Endothelial cell of umbilical vein (primary cell): ENCODE results near the gene FGD5. TPM values are rescaled to one million over a fixed set of nuclear protein-coding genes. Genes with fewer than 3 reads are reported as not detected.

Experiments used
- BruUV-seq: library from RNA; stranded (reverse); fragments of 400-500 nt; replicated peaks from 2 replicates; lab custom pipeline; 2021; lab: Mats Ljungman, UMichigan
- CTCF ChIA-PET: fragments of 300-600, 350-600 bp; sonication (Branson Sonifier 250); formaldehyde crosslinking; loops from one replicate; lab custom pipeline; 2021; ENCODE audit warnings: antibody characterized with exemption, inconsistent platforms; lab: Charles Lee
- POLR2A ChIA-PET: fragments of 300-600, 350-600 bp; sonication (Branson Sonifier 250); formaldehyde crosslinking; loops from one replicate; lab custom pipeline; 2021; ENCODE audit warnings: antibody characterized with exemption, inconsistent platforms; lab: Charles Lee
- DNase-seq: peaks from one replicate; pipeline ENCODE4 v3.0.0-alpha.2; 2011; ENCODE audit warnings: low read depth, low spot score
- FAIRE-seq: peaks from 2 replicates; lab custom pipeline; 2011; peaks lifted over from hg19 to GRCh38; lab: Jason Lieb, UNC
- H2AFZ ChIP-seq: 2 replicates; pipeline ENCODE4 v1.6.0; 2012; ENCODE audit warnings: low read depth, low read length, control low read depth, inconsistent platforms
- H3K27ac ChIP-seq: 2 replicates; pipeline ENCODE4 v1.5.1; 2011; ENCODE audit warnings: low read depth, mild to moderate bottlenecking, control low read depth, low read length, moderate library complexity; ENCODE audit not compliant: insufficient read depth
- H3K27me3 ChIP-seq, 2 experiments: 2 replicates each; pipeline versions ENCODE4 v1.6.0 to v1.6.1; 2011; ENCODE audit warnings: low read length in 2 of 2, mixed read lengths in 1 of 2; ENCODE audit not compliant: control insufficient read depth in 2 of 2, insufficient read depth in 2 of 2
- H3K36me3 ChIP-seq, 2 experiments: 2 replicates in 1 of 2; 3 replicates in 1 of 2; pipeline ENCODE4 v1.5.1; 2011; ENCODE audit warnings: low read length in 2 of 2, mild to moderate bottlenecking in 1 of 2, moderate library complexity in 1 of 2; ENCODE audit not compliant: control insufficient read depth in 2 of 2, insufficient read depth in 2 of 2; ENCODE audit errors: extremely low read depth in 1 of 2
- H3K4me1 ChIP-seq: 3 replicates; pipeline ENCODE4 v1.5.1; 2011; ENCODE audit warnings: mild to moderate bottlenecking, low read length; ENCODE audit not compliant: control insufficient read depth, insufficient read depth; ENCODE audit errors: extremely low read depth
- H3K4me2 ChIP-seq: 2 replicates; pipeline ENCODE4 v1.6.1; 2011; ENCODE audit warnings: low read length, control low read depth, mixed read lengths; ENCODE audit not compliant: insufficient read depth
- H3K4me3 ChIP-seq, 3 experiments: fragments of 200-600 bp in 1 of 3; sonication (generic), shearing (Covaris generic) in 1 of 3; replicated peaks in 1 of 3; 2 replicates each; pipeline ENCODE4 v1.5.1; 2011 to 2016; ENCODE audit warnings: control low read depth in 3 of 3, low read length in 3 of 3, mild to moderate bottlenecking in 2 of 3, inconsistent platforms in 1 of 3, low read depth in 1 of 3, moderate library complexity in 1 of 3; ENCODE audit not compliant: insufficient read depth in 1 of 3
- H3K79me2 ChIP-seq: 2 replicates; pipeline ENCODE4 v1.6.0; 2012; ENCODE audit warnings: low read length, inconsistent platforms; ENCODE audit not compliant: control insufficient read depth, insufficient read depth
- H3K9ac ChIP-seq: replicated peaks from 2 replicates; pipeline ENCODE3; 2011; ENCODE audit warnings: low read length, control low read depth; ENCODE audit not compliant: insufficient read depth; ENCODE audit errors: extremely low read depth
- H3K9me1 ChIP-seq: replicated peaks from 3 replicates; pipeline ENCODE4 v1.6.0; 2011; ENCODE audit warnings: mild to moderate bottlenecking, low read length; ENCODE audit not compliant: control insufficient read depth, insufficient read depth; ENCODE audit errors: extremely low read depth
- H3K9me3 ChIP-seq: replicated peaks from 2 replicates; pipeline ENCODE4 v1.5.1; 2012; ENCODE audit warnings: low read length, inconsistent platforms; ENCODE audit not compliant: control insufficient read depth, insufficient read depth
- H4K20me1 ChIP-seq: replicated peaks from 2 replicates; pipeline ENCODE3; 2011; ENCODE audit warnings: mild to moderate bottlenecking, low read length; ENCODE audit not compliant: control insufficient read depth, insufficient read depth; ENCODE audit errors: extremely low read depth
- EZH2 ChIP-seq: IDR thresholded peaks from 2 replicates; pipeline ENCODE4 v1.6.1; 2012; ENCODE audit warnings: borderline replicate concordance, low read depth, mild to moderate bottlenecking, moderate library complexity, low read length, inconsistent platforms; ENCODE audit not compliant: severe bottlenecking
- FOS ChIP-seq: IDR thresholded peaks from 2 replicates; pipeline ENCODE4 v1.6.1; 2011; ENCODE audit warnings: mild to moderate bottlenecking, low read length, moderate library complexity, borderline replicate concordance; ENCODE audit not compliant: insufficient read depth
- JUN ChIP-seq: IDR thresholded peaks from 2 replicates; pipeline ENCODE4 v1.6.1; 2011; ENCODE audit warnings: borderline replicate concordance, low read depth; ENCODE audit not compliant: insufficient read length, insufficient read depth
- MYC ChIP-seq: IDR thresholded peaks from one replicate; pipeline ENCODE4 v1.6.1; 2011; ENCODE audit warnings: mild to moderate bottlenecking, low read depth, low read length
- POLR2AphosphoS5 ChIP-seq: IDR thresholded peaks from 2 replicates; pipeline ENCODE4 v1.6.1; 2012; ENCODE audit warnings: low read depth, mild to moderate bottlenecking, control low read depth, low read length, moderate library complexity; ENCODE audit not compliant: insufficient read depth
- dilution Hi-C: fragments of 300-500 bp; cut with MboI; formaldehyde crosslinking; loops from one replicate; pipeline ENCODE4 v1.15.0; 2019; ENCODE audit warnings: low sequenced_read_pairs; ENCODE audit not compliant: extremely low pct_ligation_motif_present
- intact Hi-C: fragments of 100-400 bp; cut with micrococcal nuclease; formaldehyde crosslinking; loops from one replicate; pipeline ENCODE4 v1.10.0; 2022
- polyA plus RNA-seq, 4 experiments: library from polyadenylated mRNA; depleted of rRNA in 3 of 4; stranded (reverse) in 3 of 4; unstranded in 1 of 4; fragments of >200 nt; gene quantifications; 2 replicates each; pipeline versions ENCODE4 v1.2.1 to v1.2.3, GENCODE V29; 2011 to 2012; ENCODE audit warnings: missing spikeins in 1 of 4
- total RNA-seq: library from RNA; stranded (reverse); gene quantifications from 2 replicates; pipeline ENCODE4 v1.2.3, GENCODE V29; 2021
- TF ChIP-seq, protein P1 (sequence below), 2 donors: IDR thresholded peaks; 1 replicate in 1 of 2; 2 replicates in 1 of 2; pipeline ENCODE4 v1.5.1; 2011; ENCODE audit warnings: low read length in 2 of 2, mild to moderate bottlenecking in 2 of 2, moderate library complexity in 2 of 2, control low read depth in 1 of 2, inconsistent platforms in 1 of 2, low read depth in 1 of 2; ENCODE audit not compliant: insufficient read depth in 1 of 2; ENCODE audit errors: extremely low read depth in 1 of 2
- TF ChIP-seq, protein P2 (sequence below): IDR thresholded peaks from 2 replicates; pipeline ENCODE4 v1.6.1; 2011; ENCODE audit not compliant: insufficient read depth, insufficient read length

The FGD5 gene
- total and polyA plus RNA-seq, 2 donors (not counting 3 experiments of a cell fraction or from before 2014, with no cell fraction given) = 49.6 to 134 TPM

DNA sequence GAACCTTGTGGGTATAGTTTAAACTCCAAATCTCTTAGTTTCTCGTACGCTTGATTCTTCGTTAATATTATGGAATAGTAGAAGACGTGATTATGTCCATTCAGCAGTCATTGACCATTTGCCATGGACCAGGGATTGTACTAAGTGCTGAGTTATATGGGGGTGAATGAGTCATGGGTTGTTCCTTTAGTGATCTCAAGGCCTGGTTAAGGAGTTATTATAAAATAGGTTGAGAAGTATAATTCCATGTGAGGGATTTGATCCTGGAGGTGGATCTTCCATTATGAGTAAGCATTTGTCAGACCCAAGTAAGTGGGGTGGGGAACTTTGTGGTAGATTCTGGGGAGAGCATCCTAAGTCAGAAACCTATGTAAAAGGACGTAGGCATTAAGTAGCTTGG, 144.0 kb downstream of the FGD5 start:
- Histone ChIP-seq H2AFZ (no peak overlapping the region), H4K20me1 (peaks cover 6% of the 10 kb centered on the region), H3K9ac (no peak overlapping the region), H3K9me1 (no peaks in the 10 kb centered on the region), H3K27me3 (no peaks in the 10 kb centered on the region), H3K79me2 (peaks cover 64% of the 10 kb centered on the region), H3K4me3 (no peak overlapping the region), H3K36me3 (peaks cover 0 to 3% of the 10 kb centered on the region in 2 experiments), H3K4me2 (no peak overlapping the region), H3K27ac (no peak overlapping the region), H3K9me3 (no peaks in the 10 kb centered on the region), H3K4me1 (no peaks in the 10 kb centered on the region)
- no peak for FAIRE-seq
- ChIA-PET POLR2A (no interaction called here), CTCF (interaction anchor here (1.6 kb wide), 1 partner anchor 22 kb away, joined by 5 read pairs; no protein-coding TSS in a partner anchor)
- no TSS peak for BruUV-seq
- no peak for DNase-seq
- intact Hi-C loops (no loop called here), dilution Hi-C loops (no loop called here)
- no peak for TF ChIP-seq MYC
- TF ChIP-seq EZH2 = no peak
- peak; percentile 26 for TF ChIP-seq FOS
- no peak for TF ChIP-seq JUN
- TF ChIP-seq, protein P1, sequence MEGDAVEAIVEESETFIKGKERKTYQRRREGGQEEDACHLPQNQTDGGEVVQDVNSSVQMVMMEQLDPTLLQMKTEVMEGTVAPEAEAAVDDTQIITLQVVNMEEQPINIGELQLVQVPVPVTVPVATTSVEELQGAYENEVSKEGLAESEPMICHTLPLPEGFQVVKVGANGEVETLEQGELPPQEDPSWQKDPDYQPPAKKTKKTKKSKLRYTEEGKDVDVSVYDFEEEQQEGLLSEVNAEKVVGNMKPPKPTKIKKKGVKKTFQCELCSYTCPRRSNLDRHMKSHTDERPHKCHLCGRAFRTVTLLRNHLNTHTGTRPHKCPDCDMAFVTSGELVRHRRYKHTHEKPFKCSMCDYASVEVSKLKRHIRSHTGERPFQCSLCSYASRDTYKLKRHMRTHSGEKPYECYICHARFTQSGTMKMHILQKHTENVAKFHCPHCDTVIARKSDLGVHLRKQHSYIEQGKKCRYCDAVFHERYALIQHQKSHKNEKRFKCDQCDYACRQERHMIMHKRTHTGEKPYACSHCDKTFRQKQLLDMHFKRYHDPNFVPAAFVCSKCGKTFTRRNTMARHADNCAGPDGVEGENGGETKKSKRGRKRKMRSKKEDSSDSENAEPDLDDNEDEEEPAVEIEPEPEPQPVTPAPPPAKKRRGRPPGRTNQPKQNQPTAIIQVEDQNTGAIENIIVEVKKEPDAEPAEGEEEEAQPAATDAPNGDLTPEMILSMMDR (IDR thresholded peaks at IDR 0.05; ENCODE audit: extremely low read depth in 1 of 2, insufficient read depth in 1 of 2, low read depth in 1 of 2, low read length in 2 of 2) = no peak
- TF ChIP-seq, protein P2, sequence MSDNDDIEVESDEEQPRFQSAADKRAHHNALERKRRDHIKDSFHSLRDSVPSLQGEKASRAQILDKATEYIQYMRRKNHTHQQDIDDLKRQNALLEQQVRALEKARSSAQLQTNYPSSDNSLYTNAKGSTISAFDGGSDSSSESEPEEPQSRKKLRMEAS = no peak
- no peak for TF ChIP-seq POLR2AphosphoS5
